Endometrial microvascular endothelial cells (primary cell): ENCODE data around the gene BCL2L1. TPM values are rescaled to one million over a fixed set of nuclear protein-coding genes. Genes with fewer than 3 reads are reported as not detected.

ENCODE experiments used
- in situ Hi-C: cut with HindIII; loops from 2 replicates; pipeline ENCODE4 v1.10.0; 2017; ENCODE audit warnings: low sequenced_read_pairs, low pct_unique_long_range_greater_than_20kb; ENCODE audit errors: inconsistent ontology term
- total RNA-seq: library from RNA; depleted of rRNA; stranded (reverse); fragments of >200 nt; gene quantifications from one replicate; pipeline ENCODE4 v1.2.3, GENCODE V29; 2015; ENCODE audit errors: inconsistent ontology term

Gene BCL2L1
- total RNA-seq, 1 donor from 2014 or later = 169 TPM

DNA sequence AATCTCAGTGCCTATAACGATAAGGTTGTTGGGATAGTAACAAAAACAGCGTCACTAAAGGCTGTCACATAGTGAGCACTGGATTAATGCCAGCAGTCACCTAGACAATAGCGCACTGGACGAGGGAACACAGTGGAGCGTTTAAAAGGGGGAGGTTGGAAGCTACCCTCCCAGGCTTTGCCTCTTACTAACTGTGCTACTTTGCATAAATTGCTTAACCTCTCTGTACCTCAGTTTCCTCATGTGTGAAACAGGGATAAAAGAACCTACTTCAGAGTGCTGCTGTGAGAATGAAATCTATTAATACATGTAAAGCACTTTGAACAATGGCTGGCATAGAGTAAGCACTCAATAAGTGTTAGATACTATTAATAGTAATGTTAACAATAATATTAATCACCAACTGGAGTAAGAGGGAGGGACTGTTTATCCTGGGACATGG lies 10.5 kb downstream of the BCL2L1 start:
- in situ Hi-C loops = no loop called here

DNA sequence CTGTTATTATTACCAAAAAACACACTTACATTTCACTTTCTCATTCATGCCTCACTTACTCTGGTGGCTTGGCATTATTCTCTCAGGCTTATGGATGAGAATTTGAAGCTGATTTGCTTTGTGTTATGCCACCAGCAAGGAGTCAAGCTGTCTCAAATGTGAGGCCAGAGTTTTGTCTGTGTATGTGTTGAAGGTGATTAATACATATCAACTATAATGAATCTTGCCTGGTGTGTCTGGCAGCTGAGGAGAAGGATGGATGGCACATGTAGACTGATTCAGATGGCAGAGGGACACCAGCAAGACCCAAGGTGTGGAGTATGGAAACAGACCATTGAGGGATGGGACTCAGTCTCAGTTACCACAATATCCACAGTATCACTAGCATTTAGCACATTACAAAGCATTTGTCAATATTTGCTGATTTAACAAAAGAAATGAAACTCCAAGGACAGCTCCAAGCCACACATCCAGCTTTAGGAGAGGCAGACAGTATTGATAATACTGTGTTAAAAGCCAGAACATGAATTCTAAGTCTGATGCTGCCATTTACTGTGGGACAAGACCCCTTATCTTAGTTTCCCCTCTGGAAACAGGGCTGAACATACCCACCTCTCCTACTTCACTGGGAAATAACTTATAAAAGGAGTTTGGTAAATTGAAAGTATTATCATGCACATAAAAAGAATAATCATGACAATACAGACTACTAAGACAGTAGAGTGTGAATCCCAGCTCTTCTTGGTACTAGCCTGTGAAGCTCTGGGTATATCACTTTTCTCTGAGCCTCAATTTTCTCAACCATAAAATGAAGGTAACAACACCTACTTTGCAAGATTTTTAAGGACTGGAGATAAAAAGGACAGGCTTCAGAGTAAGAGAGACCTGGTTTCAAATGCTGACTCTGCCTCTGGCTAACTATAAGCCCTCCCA lies 11.2 kb downstream of the BCL2L1 start:
- in situ Hi-C loops = no loop called here

DNA sequence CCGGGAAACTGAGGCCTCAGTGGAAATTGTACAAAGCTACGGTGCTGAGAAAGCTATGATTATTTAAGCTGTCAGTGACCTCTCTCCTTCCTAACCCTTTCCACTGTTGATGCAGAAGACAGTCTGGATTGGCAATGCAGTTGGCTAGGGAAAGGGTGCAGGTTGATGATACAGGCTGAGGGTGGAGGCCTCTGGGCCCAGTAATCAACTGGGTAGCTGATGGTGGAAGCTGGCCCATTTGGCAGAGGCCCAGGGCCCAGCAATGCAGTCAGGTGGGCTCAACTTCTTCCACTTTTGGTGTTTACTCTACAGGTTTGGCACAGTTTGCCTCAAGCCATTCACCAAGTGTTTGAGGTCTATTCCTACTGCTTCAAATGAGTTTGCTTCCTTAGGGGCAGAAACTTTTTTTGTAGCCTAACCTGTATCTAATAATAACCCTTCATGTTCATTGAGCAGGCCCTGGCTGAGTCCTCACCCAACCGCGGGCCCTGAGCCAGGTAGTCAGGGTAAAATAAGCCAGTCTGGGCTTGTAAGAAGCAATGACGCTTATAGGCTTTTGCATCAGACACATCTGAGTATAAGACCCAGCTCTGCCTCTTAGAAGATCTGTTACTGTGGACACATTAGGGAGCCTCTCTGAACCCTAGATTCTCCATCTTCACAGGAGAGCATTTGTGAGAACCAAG lies 12.1 kb downstream of the BCL2L1 start:
- in situ Hi-C loops = no loop called here

DNA sequence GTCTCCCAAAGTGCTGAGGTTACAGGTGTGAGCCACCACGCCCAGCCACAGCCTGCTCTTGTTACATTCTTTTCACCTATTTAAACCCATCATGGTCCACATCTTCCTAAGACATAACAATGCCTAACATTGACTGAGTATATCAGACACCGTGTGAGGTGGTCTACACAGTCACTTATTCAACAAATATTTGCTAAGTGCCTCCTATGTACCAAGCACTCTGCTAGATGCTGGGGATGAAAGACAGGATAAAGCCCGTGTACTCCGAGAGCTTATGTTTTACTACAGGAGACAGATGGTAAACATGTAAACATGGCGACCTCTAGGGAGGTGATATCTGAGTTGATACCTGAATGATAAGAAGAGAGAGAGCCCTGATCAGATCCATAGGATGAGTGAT lies 12.7 kb downstream of the BCL2L1 start:
- in situ Hi-C loops = no loop called here

- in situ Hi-C loops = no loop called here
Observed at GRCh38 chr20:31708736-31709534, 13.7 kb downstream of the BCL2L1 start.

DNA sequence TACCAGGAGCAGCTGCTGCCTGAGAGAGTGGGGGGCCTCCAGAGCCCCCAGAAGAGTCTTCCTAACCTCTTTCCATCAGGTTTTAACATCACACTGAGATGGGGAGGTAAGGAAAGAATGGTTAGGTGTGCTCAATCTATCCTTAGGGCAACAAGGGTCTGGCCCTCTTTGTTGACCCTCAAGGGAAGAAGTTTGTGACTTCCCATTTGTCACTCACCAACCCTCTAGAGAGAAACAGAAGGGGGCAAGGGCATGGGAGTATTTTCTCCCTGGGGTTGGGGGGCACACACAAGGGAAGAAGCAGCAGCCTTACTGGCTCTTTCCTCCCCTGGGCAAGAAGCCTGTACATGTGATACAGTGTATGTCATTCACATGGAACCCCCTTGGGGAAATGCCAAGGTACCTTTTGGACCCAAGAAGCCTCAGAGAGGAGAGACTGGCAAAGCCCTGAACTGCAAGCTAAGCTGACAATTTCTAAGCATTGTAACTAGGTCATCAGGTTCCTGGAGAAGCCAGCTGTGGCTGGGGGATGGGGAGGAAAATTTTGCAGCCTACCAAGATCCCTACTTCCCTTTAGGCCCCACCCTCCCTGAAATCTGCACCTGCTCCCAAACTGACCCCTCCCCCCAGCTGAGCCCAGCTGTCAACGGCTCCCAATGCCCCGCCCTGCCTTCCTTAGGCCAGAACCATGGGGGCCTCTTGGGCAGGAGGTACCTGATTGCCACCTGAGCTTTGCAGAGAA lies 14.5 kb downstream of the BCL2L1 start:
- in situ Hi-C loops = no loop called here

DNA sequence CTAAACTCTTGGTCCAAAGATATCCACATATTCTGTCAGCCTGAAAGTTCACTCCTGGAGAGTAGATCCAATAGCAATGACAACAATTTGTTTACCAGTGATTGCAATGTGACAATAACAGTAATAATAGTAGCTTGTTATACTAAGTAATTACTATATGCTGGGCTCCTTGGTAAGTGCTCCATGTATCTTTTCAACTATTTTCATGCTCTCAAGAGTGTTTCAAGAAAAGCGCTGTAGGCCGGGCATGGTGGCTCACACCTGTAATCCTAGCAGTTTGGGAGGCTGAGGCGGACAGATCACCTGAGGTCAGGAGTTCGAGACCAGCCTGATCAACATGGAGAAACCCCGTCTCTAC lies 15.4 kb downstream of the BCL2L1 start:
- in situ Hi-C loops = no loop called here

DNA sequence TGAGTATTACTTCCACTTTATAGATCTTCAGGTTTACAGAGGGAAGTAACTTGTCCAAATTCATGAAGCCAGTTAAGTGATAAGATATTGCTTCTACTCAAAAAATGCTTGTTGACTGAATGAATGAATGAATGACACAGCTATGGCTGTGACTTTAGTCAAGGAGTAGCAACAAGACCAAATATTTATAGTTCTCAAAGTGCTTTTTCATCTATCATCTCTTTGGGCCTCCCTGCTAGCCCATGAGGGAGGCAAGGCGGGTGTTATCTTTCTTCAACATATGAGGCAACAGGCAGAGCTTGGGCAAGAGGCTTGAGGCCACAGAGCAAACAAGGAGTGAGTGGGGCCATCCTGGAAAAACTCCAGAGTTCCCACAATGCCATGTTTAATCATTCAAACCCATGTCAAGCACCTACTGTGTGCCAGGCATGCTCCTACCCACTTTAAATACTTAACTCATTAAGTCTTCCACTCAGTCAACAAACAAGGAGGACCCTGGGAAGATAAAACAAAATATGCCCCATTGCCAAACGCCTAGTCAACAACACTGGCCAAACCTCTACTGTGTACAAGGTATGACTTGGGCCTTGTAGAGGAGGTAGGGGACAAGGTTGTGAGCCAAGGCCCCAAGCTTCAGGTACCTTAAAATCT lies 15.9 kb downstream of the BCL2L1 start:
- in situ Hi-C loops = no loop called here

- in situ Hi-C loops = no loop called here
Observed at GRCh38 chr20:31705598-31706597, 16.8 kb downstream of the BCL2L1 start.

- in situ Hi-C loops = no loop called here
Observed at GRCh38 chr20:31705191-31705590, 17.5 kb downstream of the BCL2L1 start.

- in situ Hi-C loops = no loop called here
Observed at GRCh38 chr20:31704225-31705119, 18.2 kb downstream of the BCL2L1 start.

- in situ Hi-C loops = no loop called here
Observed at GRCh38 chr20:31701591-31701990, 21.1 kb downstream of the BCL2L1 start.

- in situ Hi-C loops = no loop called here
Observed at GRCh38 chr20:31700747-31701146, 21.9 kb downstream of the BCL2L1 start.

GRCh38 chr20:31699801-31700728 lies 22.6 kb downstream of the BCL2L1 start:
- in situ Hi-C loops = no loop called here
